Gastrocnemius medialis (tissue), 4 donors: ENCODE results near the gene PRR7. TPM values are rescaled to one million over a fixed set of nuclear protein-coding genes. Genes with fewer than 3 reads are reported as not detected.

Source experiments
- ATAC-seq, 2 donors: fragments of 150-250 bp; one replicate each; pipeline ENCODE4 v1.9.1; 2016
- DNase-seq, 2 donors: peaks; one replicate each; pipeline ENCODE4 v3.0.0-alpha.2; 2019
- H3K27ac ChIP-seq, 4 donors: fragments of 200-600 bp; sonication (generic); 1 replicate in 1 of 4; 2 replicates in 3 of 4; pipeline ENCODE4 v1.5.1; 2016 to 2018; ENCODE audit warnings: mild to moderate bottlenecking in 2 of 4, moderate library complexity in 1 of 4
- H3K27me3 ChIP-seq, 3 donors: fragments of 200-600 bp; sonication (generic) in 2 of 3; 1 replicate in 1 of 3; 2 replicates in 2 of 3; pipeline versions ENCODE4 v1.5.1 to v1.6.0; 2016 to 2019; ENCODE audit warnings: mild to moderate bottlenecking in 1 of 3, moderate library complexity in 1 of 3
- H3K36me3 ChIP-seq, 2 donors: fragments of 200-600 bp; sonication (generic) in 1 of 2; one replicate each; pipeline ENCODE4 v1.5.1; 2017 to 2018
- H3K4me1 ChIP-seq, 2 donors: fragments of 200-600 bp; sonication (generic) in 1 of 2; one replicate each; pipeline ENCODE4 v1.5.1; 2016 to 2017; ENCODE audit warnings: mild to moderate bottlenecking in 2 of 2
- H3K4me3 ChIP-seq, 4 donors: fragments of 200-600 bp; sonication (generic) in 3 of 4; 1 replicate in 1 of 4; 2 replicates in 3 of 4; pipeline ENCODE4 v1.5.1; 2016 to 2019; ENCODE audit warnings: mild to moderate bottlenecking in 2 of 4
- H3K9me3 ChIP-seq, 3 donors: fragments of 200-600 bp; sonication (generic) in 2 of 3; 1 replicate in 1 of 3; 2 replicates in 2 of 3; pipeline ENCODE4 v1.5.1; 2016 to 2019
- CTCF ChIP-seq, 5 experiments: fragments of 450-650 bp in 3 of 5; fragments of 200-600 bp in 2 of 5; sonication (generic) in 2 of 5; IDR thresholded peaks in 4 of 5; conservative IDR thresholded peaks in 1 of 5; 1 replicate in 4 of 5; 2 replicates in 1 of 5; pipeline ENCODE4 v1.5.1; 2016 to 2019; ENCODE audit warnings: antibody characterized with exemption in 5 of 5, mild to moderate bottlenecking in 3 of 5, moderate library complexity in 3 of 5
- POLR2A ChIP-seq, 2 donors: fragments of 450-650 bp; IDR thresholded peaks; one replicate each; pipeline ENCODE4 v1.6.1; 2017; ENCODE audit warnings: antibody characterized with exemption in 2 of 2, mild to moderate bottlenecking in 2 of 2, moderate library complexity in 2 of 2
- in situ Hi-C, 4 donors: fragments of 200-750 bp; cut with MboI; loops; one replicate each; pipeline versions ENCODE4 v1.15.0 to v1.8.0; 2017; ENCODE audit warnings: low sequenced_read_pairs in 4 of 4
- intact Hi-C: fragments of 100-400 bp; cut with DNase I; formaldehyde crosslinking; loops from one replicate; pipeline ENCODE4 v1.15.1; 2023; ENCODE audit warnings: low total_unique reads
- total RNA-seq, 4 donors: library from RNA; depleted of rRNA; stranded (reverse); fragments of >200 nt; gene quantifications; one replicate each; pipeline versions ENCODE4 v1.1.0 to v1.2.3, GENCODE V29; 2016

Gene PRR7
- total RNA-seq, 4 donors from 2014 or later, result 0.63 to 2.0 (median 1.4) TPM; not detected in 1

- H3K4me3 ChIP-seq, result no peak overlapping the region
- H3K9me3 ChIP-seq, result no peaks in the 10 kb centered on the region
- TF ChIP-seq CTCF (IDR thresholded peaks at IDR 0.05 in 4 of 5, conservative IDR thresholded peaks at IDR 0.05 in 1 of 5) (no peak), POLR2A (IDR thresholded peaks at IDR 0.05) (no peak)
- H3K27ac ChIP-seq, result no peak overlapping the region
- peaks cover 0 to 11% of the 10 kb centered on the region in 2 donors for H3K36me3 ChIP-seq
- peaks cover 0 to 13% (median 13%) of the 10 kb centered on the region in 3 donors for H3K27me3 ChIP-seq
- ATAC-seq (no peak), DNase-seq (no peak)
- intact Hi-C loops (no loop called here), in situ Hi-C loops (loop anchor here in 1 of 4 donors (10.0 kb wide), 1 partner anchor 49 kb away; no protein-coding TSS in a partner anchor)
- peaks cover 12 to 19% of the 10 kb centered on the region in 2 donors for H3K4me1 ChIP-seq
These were observed 3.2 kb upstream of the PRR7 start for GRCh38 chr5:177443144-177443983.

- DNase-seq, result no peak
- TF ChIP-seq CTCF (IDR thresholded peaks at IDR 0.05 in 4 of 5, conservative IDR thresholded peaks at IDR 0.05 in 1 of 5) (no peak), POLR2A (IDR thresholded peaks at IDR 0.05) (no peak)
- intact Hi-C loops, result no loop called here
- ATAC-seq, result no peak
- H3K36me3 ChIP-seq, result peaks cover 0 to 11% of the 10 kb centered on the region in 2 donors
- H3K27ac ChIP-seq, result no peak overlapping the region
- peaks cover 12 to 19% of the 10 kb centered on the region in 2 donors for H3K4me1 ChIP-seq
- H3K27me3 ChIP-seq, result peaks cover 0 to 23% (median 21%) of the 10 kb centered on the region in 3 donors
- H3K4me3 ChIP-seq, result no peak overlapping the region
- no peaks in the 10 kb centered on the region for H3K9me3 ChIP-seq
- in situ Hi-C loops, result loop anchor here in 1 of 4 donors (10.0 kb wide), 1 partner anchor 50 kb away; no protein-coding TSS in a partner anchor
These were observed 2.2 kb upstream of the PRR7 start for GRCh38 chr5:177444106-177445051.

- H3K27ac ChIP-seq, result no peak overlapping the region
- H3K4me3 ChIP-seq, result no peak overlapping the region
- ATAC-seq (no peak), DNase-seq (no peak)
- intact Hi-C loops, result no loop called here
- in situ Hi-C loops, result loop anchor here in 1 of 4 donors (10.0 kb wide), 1 partner anchor 50 kb away; no protein-coding TSS in a partner anchor
- peaks cover under 1 to 27% (median 21%) of the 10 kb centered on the region in 3 donors for H3K27me3 ChIP-seq
- peaks cover 0 to 11% of the 10 kb centered on the region in 2 donors for H3K36me3 ChIP-seq
- no peaks in the 10 kb centered on the region for H3K9me3 ChIP-seq
- TF ChIP-seq POLR2A (IDR thresholded peaks at IDR 0.05), result no peak
- TF ChIP-seq CTCF (IDR thresholded peaks at IDR 0.05 in 4 of 5, conservative IDR thresholded peaks at IDR 0.05 in 1 of 5), result no peak
- H3K4me1 ChIP-seq, result peaks cover 12 to 19% of the 10 kb centered on the region in 2 donors
These were observed 1.3 kb upstream of the PRR7 start for GRCh38 chr5:177445052-177445916.

GRCh38 chr5:177445917-177446199 lies 756 bp upstream of the PRR7 start:
- peaks cover 0 to 11% of the 10 kb centered on the region in 2 donors for H3K36me3 ChIP-seq
- intact Hi-C loops, result loop anchor here (2.0 kb wide), 1 partner anchor 19 kb away; the partner anchor contains the start of gene GRK6
- H3K4me1 ChIP-seq, result peaks cover 12 to 19% of the 10 kb centered on the region in 2 donors
- DNase-seq (no peak), ATAC-seq (no peak)
- in situ Hi-C loops, result loop anchor here in 1 of 4 donors (10.0 kb wide), 1 partner anchor 51 kb away; no protein-coding TSS in a partner anchor
- no peak overlapping the region for H3K27ac ChIP-seq
- TF ChIP-seq CTCF (IDR thresholded peaks at IDR 0.05 in 4 of 5, conservative IDR thresholded peaks at IDR 0.05 in 1 of 5) (no peak), POLR2A (IDR thresholded peaks at IDR 0.05) (no peak)
- H3K4me3 ChIP-seq, result peak overlapping the region in 1 of 4 donors; percentile 60
- H3K9me3 ChIP-seq, result no peaks in the 10 kb centered on the region
- peaks cover 7 to 33% (median 21%) of the 10 kb centered on the region in 3 donors for H3K27me3 ChIP-seq
